Large intestine (tissue), 3 donors: ENCODE data around the gene SEPTIN1. TPM values are rescaled to one million over a fixed set of nuclear protein-coding genes. Genes with fewer than 3 reads are reported as not detected.
"Not testable (repeated sequence)": the region's sequence is repeated elsewhere in the genome, so short reads cannot be mapped to it uniquely, and the experiment has no call there.

Experiments used
- DNase-seq, 2 donors: peaks; one replicate each; pipeline versions ENCODE4 v3.0.0 to v3.0.0-alpha.2; 2013
- H3K27ac ChIP-seq: one replicate; pipeline ENCODE4 v1.5.1; 2013; ENCODE audit warnings: low read length
- H3K27me3 ChIP-seq: 2 replicates; pipeline ENCODE4 v1.6.1; 2013; ENCODE audit warnings: low read length; ENCODE audit not compliant: control insufficient read depth, insufficient read depth
- H3K36me3 ChIP-seq: 2 replicates; pipeline ENCODE4 v1.6.1; 2013; ENCODE audit warnings: low read length; ENCODE audit not compliant: control insufficient read depth, insufficient read depth
- H3K4me1 ChIP-seq: one replicate; pipeline ENCODE4 v1.6.1; 2013; ENCODE audit warnings: low read length; ENCODE audit not compliant: control insufficient read depth, insufficient read depth
- H3K4me3 ChIP-seq: one replicate; pipeline ENCODE4 v1.5.1; 2013; ENCODE audit warnings: low read length
- H3K9me3 ChIP-seq: one replicate; pipeline ENCODE4 v1.6.1; 2013; ENCODE audit warnings: mild to moderate bottlenecking, low read depth, low read length, moderate library complexity; ENCODE audit not compliant: control insufficient read depth
- WGBS: methylation state at CpG from one replicate; pipeline ENCODE4 v1.1.5; 2013; ENCODE audit warnings: low lambda C conversion rate; ENCODE audit not compliant: insufficient coverage; 5-methylcytosine and 5-hydroxymethylcytosine counted together
- polyA plus RNA-seq: library from polyadenylated mRNA; unstranded; fragments of 120-200 nt; gene quantifications from one replicate; pipeline ENCODE4 v1.2.1, GENCODE V29; 2013

SEPTIN1 gene
- polyA plus RNA-seq, 1 donor, result 5.4 TPM

GRCh38 chr16:30335598-30336474, 46.5 kb downstream of the SEPTIN1 start:
- Histone ChIP-seq H3K36me3 (no peaks in the 10 kb centered on the region), H3K9me3 (peaks cover 3% of the 10 kb centered on the region), H3K4me1 (peaks cover 5% of the 10 kb centered on the region), H3K27ac (peak overlapping the region; percentile 76), H3K27me3 (no peaks in the 10 kb centered on the region), H3K4me3 (peak overlapping the region; percentile 52)
- WGBS, result 20% methylated on average over 1 of the region's 17 CpGs
- DNase-seq, result peak in 1 of 2 donors; percentile 46

GRCh38 chr16:30335028-30335597, 47.2 kb downstream of the SEPTIN1 start:
- H3K4me3 ChIP-seq, result peak overlapping the region; percentile 75
- no CpG with 5 or more reads among the region's 70 CpGs for WGBS

GRCh38 chr16:30334473-30334989, 47.8 kb downstream of the SEPTIN1 start:
- H3K4me1 ChIP-seq, H3K27me3 ChIP-seq, H3K36me3 ChIP-seq, H3K9me3 ChIP-seq: not testable (repeated sequence)
- H3K4me3 ChIP-seq, result peak overlapping the region; percentile 75
- peak overlapping the region; percentile 63 for H3K27ac ChIP-seq
- DNase-seq, result peak; percentile 82 to 89
- WGBS, result no CpG with 5 or more reads among the region's 33 CpGs

More at GRCh38 chr16:30335028-30335597, 47.2 kb downstream of the SEPTIN1 start:
- DNase-seq, result peak; percentile 68 to 86
- not testable (repeated sequence) for H3K36me3 ChIP-seq, H3K4me1 ChIP-seq, H3K27me3 ChIP-seq, H3K9me3 ChIP-seq
- peak overlapping the region; percentile 98 for H3K27ac ChIP-seq

Other genes starting within 250 kb of the SEPTIN1 start
- gene CORO1A, start 199.0 kb downstream of the SEPTIN1 start, polyA plus RNA-seq, result 36.7 TPM
- 57.9 TPM for gene BOLA2B, start 188.9 kb downstream of the SEPTIN1 start, polyA plus RNA-seq
- gene SLX1A, start 188.7 kb downstream of the SEPTIN1 start, polyA plus RNA-seq, result 74.9 TPM
- gene SULT1A3, start 183.3 kb downstream of the SEPTIN1 start, polyA plus RNA-seq, result 46.4 TPM
- 17.6 TPM for gene NPIPB13, start 134.1 kb downstream of the SEPTIN1 start, polyA plus RNA-seq
- gene CD2BP2, start 27.3 kb downstream of the SEPTIN1 start, polyA plus RNA-seq, result 43.5 TPM
- gene TBC1D10B, start 12.1 kb downstream of the SEPTIN1 start, polyA plus RNA-seq, result 41.5 TPM
- 14.6 TPM for gene MYL11, start 7.8 kb downstream of the SEPTIN1 start, polyA plus RNA-seq
- 6.4 TPM for gene ZNF48, start 12.9 kb upstream of the SEPTIN1 start, polyA plus RNA-seq
- 4.0 TPM for gene ZNF771, start 25.0 kb upstream of the SEPTIN1 start, polyA plus RNA-seq
- 41.6 TPM for gene DCTPP1, start 47.5 kb upstream of the SEPTIN1 start, polyA plus RNA-seq
- 85.3 TPM for gene SEPHS2, start 63.3 kb upstream of the SEPTIN1 start, polyA plus RNA-seq
- 3.8 TPM for gene ITGAL, start 90.2 kb upstream of the SEPTIN1 start, polyA plus RNA-seq
- gene ZNF768, start 144.0 kb upstream of the SEPTIN1 start, polyA plus RNA-seq, result 53.1 TPM
- 9.4 TPM for gene ZNF747, start 152.3 kb upstream of the SEPTIN1 start, polyA plus RNA-seq
- 21.2 TPM for gene ZNF764, start 175.8 kb upstream of the SEPTIN1 start, polyA plus RNA-seq
- gene ZNF688, start 189.2 kb upstream of the SEPTIN1 start, polyA plus RNA-seq, result 15.8 TPM
- gene ZNF785, start 203.1 kb upstream of the SEPTIN1 start, polyA plus RNA-seq, result 22.7 TPM
- 8.6 TPM for gene ZNF689, start 227.8 kb upstream of the SEPTIN1 start, polyA plus RNA-seq